ENCODE measurements around the gene BACH2. TPM values are rescaled to one million over a fixed set of nuclear protein-coding genes. Genes with fewer than 3 reads are reported as not detected.

The BACH2 gene
- total and polyA plus RNA-seq, 2 of the 8 experiments (the other 6 are each of a cell fraction or from before 2014, with no cell fraction given) = 1.9 to 5.9 TPM

DNA sequence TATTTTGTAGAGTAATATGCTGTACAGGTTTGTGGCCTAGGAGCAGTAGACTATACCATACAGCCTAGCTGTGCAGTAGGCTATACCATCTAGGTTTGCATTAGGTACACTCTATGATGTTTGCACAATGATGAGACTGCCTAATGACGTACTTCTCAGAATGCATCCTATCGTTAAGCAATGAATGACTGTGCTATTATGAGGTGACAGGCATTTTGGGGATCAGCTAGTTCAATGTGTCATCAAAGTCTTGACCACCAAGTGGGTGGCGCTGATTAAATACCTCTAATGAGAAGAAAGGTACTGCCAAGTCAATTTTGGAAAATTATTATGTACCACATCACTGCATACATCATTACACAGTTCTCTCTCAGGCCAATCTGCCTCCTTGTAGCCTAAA is 190.2 kb downstream of the BACH2 start:
- Histone ChIP-seq H2AK5ac (ENCODE audit: low read depth, low read length) (no peak overlapping the region), H3K79me1 (ENCODE audit: low read depth, low read length) (no peaks in the 10 kb centered on the region), H3K4me1 (replicated peaks in 1 of 4; ENCODE audit: control insufficient read depth in 3 of 4, insufficient read depth in 4 of 4, low read length in 3 of 4) (no peaks in the 10 kb centered on the region), H3K14ac (ENCODE audit: insufficient read length) (no peak overlapping the region), H3K23me2 (ENCODE audit: low read depth, low read length) (no peaks in the 10 kb centered on the region), H3K4me2 (ENCODE audit: insufficient read depth in 1 of 2, low read depth in 2 of 2, low read length in 2 of 2) (no peak overlapping the region), H3K79me2 (ENCODE audit: control insufficient read depth in 1 of 2, insufficient read depth in 2 of 2, low read length in 2 of 2) (no peaks in the 10 kb centered on the region), H3K9ac (replicated peaks in 1 of 4; ENCODE audit: extremely low read depth in 1 of 4, low read depth in 3 of 4, low read length in 3 of 4) (no peak overlapping the region), H3K23ac (ENCODE audit: insufficient read length) (no peak overlapping the region), H2BK15ac (ENCODE audit: low read length) (no peak overlapping the region), H3K27ac (ENCODE audit: low read depth, low read length) (no peak overlapping the region), H2BK5ac (ENCODE audit: low read depth, low read length) (no peak overlapping the region), H2BK120ac (replicated peaks; ENCODE audit: low read depth, low read length) (no peak overlapping the region), H3K4me3 (ENCODE audit: extremely low read depth in 1 of 4, insufficient read depth in 2 of 4, low read depth in 3 of 4, low read length in 4 of 4) (no peak overlapping the region), H3K4ac (replicated peaks; ENCODE audit: insufficient read length, low read depth, low read length) (no peak overlapping the region), H2BK12ac (ENCODE audit: low read depth, low read length) (no peak overlapping the region), H3K56ac (replicated peaks; ENCODE audit: insufficient read length, low read depth, low read length) (no peak overlapping the region), H4K91ac (replicated peaks; ENCODE audit: insufficient read length, low read length) (no peak overlapping the region), H2BK20ac (ENCODE audit: low read length) (no peak overlapping the region), H3K18ac (ENCODE audit: extremely low read depth, low read length) (no peak overlapping the region), H4K5ac (ENCODE audit: insufficient read length, low read depth, low read length) (no peak overlapping the region), H3K36me3 (ENCODE audit: control insufficient read depth in 2 of 4, insufficient read depth in 4 of 4, low read length in 3 of 4) (no peaks in the 10 kb centered on the region), H4K8ac (ENCODE audit: extremely low read depth, insufficient read depth, low read length) (no peak overlapping the region), H3K27me3 (replicated peaks in 1 of 4; ENCODE audit: control insufficient read depth in 3 of 4, extremely low read depth in 1 of 4, insufficient read depth in 3 of 4, low read length in 3 of 4) (no peaks in the 10 kb centered on the region), H3K9me3 (ENCODE audit: insufficient read depth in 2 of 2, low read depth in 1 of 2, low read length in 1 of 2) (no peaks in the 10 kb centered on the region), H2AFZ (ENCODE audit: low read length) (no peak overlapping the region), H4K20me1 (replicated peaks in 1 of 2; ENCODE audit: control insufficient read depth in 1 of 2, insufficient read depth in 2 of 2, low read length in 2 of 2) (no peaks in the 10 kb centered on the region)
- ChIA-PET POLR2A (ENCODE audit: partially characterized antibody) (interaction anchor here (1.0 kb wide), 1 partner anchor 12 kb away, joined by 3 read pairs; no protein-coding TSS in a partner anchor), CTCF (ENCODE audit: partially characterized antibody) (interaction anchor here (1.0 to 2.1 kb wide), 2 partner anchors 70 to 166 kb away, joined by 3 to 6 read pairs; no protein-coding TSS in a partner anchor)
- no peak for FAIRE-seq
- WGBS, 2 experiments (ENCODE audit: extremely low coverage in 1 of 2, insufficient coverage in 1 of 2, insufficient read length in 1 of 2, insufficient replicate concordance in 2 of 2, low coverage in 1 of 2, low lambda C conversion rate in 2 of 2, missing lambda C conversion rate in 1 of 2) = 96% methylated on average over 3 of the region's 3 CpGs; no CpG with 5 or more reads in 1 of the 2 experiments
- DNase-seq (ENCODE audit: low read depth in 1 of 2, low spot score in 2 of 2) = no peak
- TF ChIP-seq BRCA1 (IDR thresholded peaks at IDR 0.05; ENCODE audit: low read depth, low read length) (no peak), NRF1 (IDR thresholded peaks at IDR 0.05; ENCODE audit: low read depth, low read length) (no peak), RXRA (IDR thresholded peaks at IDR 0.05; ENCODE audit: insufficient read depth, low read depth, low read length) (no peak), FOSL1 (IDR thresholded peaks at IDR 0.05; ENCODE audit: insufficient read depth, low read depth, low read length) (no peak), MAFK (IDR thresholded peaks at IDR 0.05; ENCODE audit: low read depth, low read length) (no peak), JUN (IDR thresholded peaks at IDR 0.05; ENCODE audit: low read depth, low read length) (no peak)
- TF ChIP-seq, protein P1, sequence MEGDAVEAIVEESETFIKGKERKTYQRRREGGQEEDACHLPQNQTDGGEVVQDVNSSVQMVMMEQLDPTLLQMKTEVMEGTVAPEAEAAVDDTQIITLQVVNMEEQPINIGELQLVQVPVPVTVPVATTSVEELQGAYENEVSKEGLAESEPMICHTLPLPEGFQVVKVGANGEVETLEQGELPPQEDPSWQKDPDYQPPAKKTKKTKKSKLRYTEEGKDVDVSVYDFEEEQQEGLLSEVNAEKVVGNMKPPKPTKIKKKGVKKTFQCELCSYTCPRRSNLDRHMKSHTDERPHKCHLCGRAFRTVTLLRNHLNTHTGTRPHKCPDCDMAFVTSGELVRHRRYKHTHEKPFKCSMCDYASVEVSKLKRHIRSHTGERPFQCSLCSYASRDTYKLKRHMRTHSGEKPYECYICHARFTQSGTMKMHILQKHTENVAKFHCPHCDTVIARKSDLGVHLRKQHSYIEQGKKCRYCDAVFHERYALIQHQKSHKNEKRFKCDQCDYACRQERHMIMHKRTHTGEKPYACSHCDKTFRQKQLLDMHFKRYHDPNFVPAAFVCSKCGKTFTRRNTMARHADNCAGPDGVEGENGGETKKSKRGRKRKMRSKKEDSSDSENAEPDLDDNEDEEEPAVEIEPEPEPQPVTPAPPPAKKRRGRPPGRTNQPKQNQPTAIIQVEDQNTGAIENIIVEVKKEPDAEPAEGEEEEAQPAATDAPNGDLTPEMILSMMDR (IDR thresholded peaks at IDR 0.05; ENCODE audit: control extremely low read depth in 1 of 3, insufficient read depth in 1 of 3, low read depth in 1 of 3, low read length in 3 of 3) = no peak
